H1 (cell line): ENCODE measurements around the gene MAPRE2. TPM values are rescaled to one million over a fixed set of nuclear protein-coding genes. Genes with fewer than 3 reads are reported as not detected.

Experiments used
- CHD7 ChIP-seq: fragments of 300-600 bp; sonication (generic); IDR thresholded peaks from 2 replicates; pipeline ENCODE4 v1.7.1; 2012; ENCODE audit warnings: low read length, moderate library complexity, mild to moderate bottlenecking, inconsistent platforms; ENCODE audit not compliant: insufficient replicate concordance
- MAFK ChIP-seq: IDR thresholded peaks from 2 replicates; pipeline ENCODE4 v1.6.1; 2012; ENCODE audit warnings: low read depth, mild to moderate bottlenecking, improper control_type of control experiment, low read length
- TCF12 ChIP-seq: IDR thresholded peaks from 2 replicates; pipeline ENCODE4 v1.6.1; 2011; ENCODE audit warnings: low read depth, mild to moderate bottlenecking, low read length
- TEAD4 ChIP-seq: IDR thresholded peaks from 2 replicates; pipeline ENCODE4 v1.6.1; 2012; ENCODE audit warnings: low read depth, low read length, inconsistent platforms, mixed read lengths
- polyA plus RNA-seq, 7 experiments: library from polyadenylated mRNA; depleted of rRNA in 3 of 7; stranded (reverse) in 5 of 7; unstranded in 2 of 7; fragments of >200 nt in 5 of 7; fragments of 200-250 nt in 2 of 7; gene quantifications; 1 replicate in 5 of 7; 2 replicates in 1 of 7; 4 replicates in 1 of 7; pipeline versions ENCODE4 v1.2.1 to v1.2.3, GENCODE V29; 2011 to 2013; ENCODE audit warnings: missing spikeins in 2 of 7, mixed read lengths in 2 of 7
- total RNA-seq: library from RNA; stranded (reverse); fragmentation: NEBNext Ultra II Directional; extraction: Animal tissue kit (Norgen Biotek cat#: 25700); gene quantifications from 2 replicates; pipeline ENCODE4 v1.2.1, GENCODE V29; 2021

MAPRE2 gene
- total and polyA plus RNA-seq, 2 of the 8 experiments (the other 6 are each of a cell fraction or from before 2014, with no cell fraction given), result 32.6 to 33.1 TPM

DNA sequence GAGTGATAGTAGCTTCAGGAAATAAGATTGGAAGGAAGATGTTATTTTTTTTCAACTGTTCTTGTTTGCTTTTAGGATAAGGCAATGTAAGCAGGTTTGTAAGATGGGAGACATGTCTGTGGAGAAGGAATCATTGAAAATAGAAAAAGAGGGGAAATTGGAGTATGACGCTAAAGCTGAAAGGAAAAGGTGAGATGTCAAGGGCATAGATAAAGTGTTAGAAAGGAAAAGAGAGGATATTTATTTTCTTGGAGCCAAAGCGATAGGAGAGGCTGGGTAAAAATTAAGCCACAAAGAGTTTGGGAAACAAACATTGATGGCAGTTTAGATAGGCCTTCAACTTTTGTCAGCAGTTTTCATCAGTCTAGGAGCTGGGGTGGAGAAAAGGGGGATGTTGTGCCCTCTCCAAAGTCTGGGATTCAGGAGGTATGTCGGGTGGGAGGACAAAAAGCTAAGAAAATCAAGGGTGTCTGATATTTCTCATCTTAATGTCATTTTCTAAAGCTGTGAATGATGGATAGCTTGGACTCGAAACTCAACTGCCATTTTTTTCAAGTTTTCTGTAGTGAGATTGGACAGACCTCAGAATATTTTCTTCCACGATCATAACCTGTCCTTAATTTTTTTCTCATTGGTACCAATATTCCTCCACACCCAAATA, 63.3 kb downstream of the MAPRE2 start (continued):
- TF ChIP-seq MAFK (no peak), CHD7 (no peak), TEAD4 (no peak), TCF12 (no peak)
